NT2/D1 (cell line): ENCODE results near the gene AHNAK.

Source experiments
- DNase-seq: peaks from one replicate; pipeline ENCODE4 v3.0.0-alpha.2; 2011; ENCODE audit warnings: low read depth, low spot score
- H3K27me3 ChIP-seq: 2 replicates; pipeline ENCODE4 v1.6.0; 2011; ENCODE audit warnings: mild to moderate bottlenecking; ENCODE audit not compliant: insufficient read length, insufficient read depth
- H3K36me3 ChIP-seq: 2 replicates; pipeline ENCODE4 v1.6.1; 2011; ENCODE audit warnings: mild to moderate bottlenecking, low read length, mixed read lengths; ENCODE audit not compliant: insufficient read depth, insufficient read length
- H3K4me1 ChIP-seq: 2 replicates; pipeline ENCODE4 v1.5.1; 2011; ENCODE audit not compliant: insufficient read depth, insufficient read length
- H3K4me3 ChIP-seq: 2 replicates; pipeline ENCODE4 v1.5.1; 2011; ENCODE audit warnings: low read depth; ENCODE audit not compliant: insufficient read length
- H3K9ac ChIP-seq: 2 replicates; pipeline ENCODE4 v1.6.0; 2011; ENCODE audit warnings: low read depth; ENCODE audit not compliant: insufficient read length
- H3K9me3 ChIP-seq: 2 replicates; pipeline ENCODE4 v1.5.1; 2011; ENCODE audit warnings: mild to moderate bottlenecking, low read length; ENCODE audit not compliant: insufficient read depth
- SUZ12 ChIP-seq: IDR thresholded peaks from 2 replicates; pipeline ENCODE4 v1.6.1; 2011; ENCODE audit not compliant: insufficient read length, insufficient read depth; ENCODE audit errors: extremely low read depth
- YY1 ChIP-seq: IDR thresholded peaks from 2 replicates; pipeline ENCODE4 v1.6.1; 2011; ENCODE audit not compliant: insufficient read length, insufficient read depth
- ZNF274 ChIP-seq: IDR thresholded peaks from 2 replicates; pipeline ENCODE4 v1.6.1; 2011; ENCODE audit warnings: mild to moderate bottlenecking, low read depth, low read length

The AHNAK gene

GRCh38 chr11:62400760-62401159 lies 145.8 kb downstream of the AHNAK start:
- DNase-seq, result no peak

GRCh38 chr11:62400281-62400680 lies 146.3 kb downstream of the AHNAK start:
- DNase-seq, result no peak
- Histone ChIP-seq H3K9ac (no peak overlapping the region), H3K27me3 (no peaks in the 10 kb centered on the region), H3K9me3 (no peaks in the 10 kb centered on the region), H3K4me3 (no peak overlapping the region), H3K36me3 (no peaks in the 10 kb centered on the region), H3K4me1 (peaks cover 27% of the 10 kb centered on the region)
- TF ChIP-seq SUZ12 (no peak), YY1 (no peak), ZNF274 (no peak)

More at GRCh38 chr11:62400760-62401159, 145.8 kb downstream of the AHNAK start:
- no peaks in the 10 kb centered on the region for H3K27me3 ChIP-seq
- H3K36me3 ChIP-seq, result no peaks in the 10 kb centered on the region
- H3K9ac ChIP-seq, result no peak overlapping the region
- no peak for TF ChIP-seq SUZ12
- no peak for TF ChIP-seq YY1
- TF ChIP-seq ZNF274, result no peak
- no peaks in the 10 kb centered on the region for H3K9me3 ChIP-seq
- no peak overlapping the region for H3K4me3 ChIP-seq
- peaks cover 25% of the 10 kb centered on the region for H3K4me1 ChIP-seq

- Histone ChIP-seq H3K9ac (no peak overlapping the region), H3K4me3 (no peak overlapping the region), H3K9me3 (no peaks in the 10 kb centered on the region), H3K36me3 (no peaks in the 10 kb centered on the region), H3K27me3 (no peaks in the 10 kb centered on the region), H3K4me1 (peaks cover 27% of the 10 kb centered on the region)
- no peak for TF ChIP-seq SUZ12
- no peak for TF ChIP-seq ZNF274
- no peak for TF ChIP-seq YY1
- DNase-seq, result no peak
Measured at GRCh38 chr11:62399878-62400266, 146.7 kb downstream of the AHNAK start.

GRCh38 chr11:62399172-62399877 lies 147.3 kb downstream of the AHNAK start:
- H3K9ac ChIP-seq, result no peak overlapping the region
- no peaks in the 10 kb centered on the region for H3K9me3 ChIP-seq
- H3K4me3 ChIP-seq, result no peak overlapping the region
- no peaks in the 10 kb centered on the region for H3K36me3 ChIP-seq
- H3K27me3 ChIP-seq, result no peaks in the 10 kb centered on the region
- TF ChIP-seq ZNF274, result no peak
- no peak for TF ChIP-seq SUZ12
- no peak for TF ChIP-seq YY1
- DNase-seq, result no peak
- peaks cover 27% of the 10 kb centered on the region for H3K4me1 ChIP-seq

GRCh38 chr11:62398011-62398994 lies 148.3 kb downstream of the AHNAK start:
- TF ChIP-seq SUZ12, result no peak
- no peak for TF ChIP-seq YY1
- TF ChIP-seq ZNF274, result no peak
- H3K4me3 ChIP-seq, result no peak overlapping the region
- no peaks in the 10 kb centered on the region for H3K9me3 ChIP-seq
- no peaks in the 10 kb centered on the region for H3K36me3 ChIP-seq
- peaks cover 27% of the 10 kb centered on the region for H3K4me1 ChIP-seq
- H3K9ac ChIP-seq, result no peak overlapping the region
- no peak for DNase-seq
- no peaks in the 10 kb centered on the region for H3K27me3 ChIP-seq

- no peaks in the 10 kb centered on the region for H3K27me3 ChIP-seq
- no peaks in the 10 kb centered on the region for H3K9me3 ChIP-seq
- no peak overlapping the region for H3K4me3 ChIP-seq
- TF ChIP-seq YY1 (no peak), SUZ12 (no peak), ZNF274 (no peak)
- no peak for DNase-seq
- H3K9ac ChIP-seq, result no peak overlapping the region
- peaks cover 16% of the 10 kb centered on the region for H3K4me1 ChIP-seq
- H3K36me3 ChIP-seq, result peaks cover 10% of the 10 kb centered on the region
Measured at GRCh38 chr11:62395885-62396551, 150.6 kb downstream of the AHNAK start.
